Caki2 (cell line): ENCODE data around the gene PTGDR. TPM values are rescaled to one million over a fixed set of nuclear protein-coding genes. Genes with fewer than 3 reads are reported as not detected.

Experiments
- DNase-seq: peaks from one replicate; pipeline ENCODE4 v3.0.0-alpha.2; 2015; ENCODE audit warnings: low read depth
- in situ Hi-C: cut with HindIII; loops from 2 replicates; pipeline ENCODE4 v1.10.0; 2016; ENCODE audit warnings: low sequenced_read_pairs, low pct_unique_long_range_greater_than_20kb, mixed read lengths
- total RNA-seq: library from RNA; depleted of rRNA; stranded (reverse); fragments of >200 nt; shearing (Covaris generic); gene quantifications from 2 replicates; pipeline ENCODE4 v1.2.3, GENCODE V29; 2014; ENCODE audit warnings: low replicate concordance

Gene PTGDR
- total RNA-seq, 1 experiment from 2014 or later, result not detected

GRCh38 chr14:52299692-52300278, 32.3 kb downstream of the PTGDR start:
- peak; percentile 26 for DNase-seq
- in situ Hi-C loops, result no loop called here

- in situ Hi-C loops, result no loop called here
- DNase-seq, result no peak
These were observed 35.7 kb downstream of the PTGDR start for GRCh38 chr14:52303236-52303635.

GRCh38 chr14:52304248-52304904, 36.9 kb downstream of the PTGDR start:
- no peak for DNase-seq
- in situ Hi-C loops, result no loop called here

GRCh38 chr14:52305014-52305413, 37.5 kb downstream of the PTGDR start:
- in situ Hi-C loops, result no loop called here
- DNase-seq, result no peak

GRCh38 chr14:52307376-52307775, 39.9 kb downstream of the PTGDR start:
- no peak for DNase-seq
- in situ Hi-C loops, result no loop called here

- in situ Hi-C loops, result no loop called here
- no peak for DNase-seq
These were observed 40.4 kb downstream of the PTGDR start for GRCh38 chr14:52307905-52308304.

GRCh38 chr14:52310541-52310940, 43.0 kb downstream of the PTGDR start:
- DNase-seq, result no peak
- in situ Hi-C loops, result no loop called here

- in situ Hi-C loops, result no loop called here
- DNase-seq, result no peak
These were observed 45.4 kb downstream of the PTGDR start for GRCh38 chr14:52312931-52313355.

GRCh38 chr14:52313462-52313861, 46.0 kb downstream of the PTGDR start:
- in situ Hi-C loops, result no loop called here
- peak; percentile 10 for DNase-seq

- in situ Hi-C loops, result no loop called here
- DNase-seq, result peak; percentile 92
These were observed 46.6 kb downstream of the PTGDR start, which contains the start of gene PTGER2 for GRCh38 chr14:52313903-52314594. TSS of gene PTGER2 (plus strand) at chr14:52314312. CDS start at chr14:52314549, 237 bp downstream.

GRCh38 chr14:52314595-52315354, 47.3 kb downstream of the PTGDR start:
- peak; percentile 35 for DNase-seq
- in situ Hi-C loops, result no loop called here

GRCh38 chr14:52315355-52315718, 47.8 kb downstream of the PTGDR start:
- in situ Hi-C loops, result no loop called here
- no peak for DNase-seq

GRCh38 chr14:52318062-52318461, 50.6 kb downstream of the PTGDR start:
- DNase-seq, result no peak
- in situ Hi-C loops, result no loop called here

GRCh38 chr14:52318826-52319645, 51.5 kb downstream of the PTGDR start:
- in situ Hi-C loops, result no loop called here

GRCh38 chr14:52319919-52320318, 52.4 kb downstream of the PTGDR start:
- DNase-seq, result no peak
- in situ Hi-C loops, result no loop called here

More at GRCh38 chr14:52318826-52319645, 51.5 kb downstream of the PTGDR start:
- no peak for DNase-seq

- peak; percentile 57 for DNase-seq
- in situ Hi-C loops, result no loop called here
These were observed 57.6 kb downstream of the PTGDR start for GRCh38 chr14:52325126-52325525.

- in situ Hi-C loops, result no loop called here
- DNase-seq, result no peak
These were observed 58.1 kb downstream of the PTGDR start for GRCh38 chr14:52325630-52326029.
